ENCODE results near the gene CDC16.

Gene CDC16

GRCh38 chr13:114230117-114230516 lies 4.6 kb upstream of the CDC16 start:
- ChIA-PET CTCF (interaction anchor here (0.8 kb wide), 1 partner anchor 504 kb away, joined by 3 read pairs; no protein-coding TSS in a partner anchor), POLR2A (no interaction called here)
- Histone ChIP-seq H3K36me3 (ENCODE audit: control insufficient read depth in 2 of 2, insufficient read depth in 1 of 2, low read length in 2 of 2) (no peaks in the 10 kb centered on the region), H3K9me3 (ENCODE audit: control insufficient read depth, insufficient read depth, low read depth, low read length) (no peaks in the 10 kb centered on the region), H3K27ac (ENCODE audit: extremely low read depth, low read depth, low read length) (no peak overlapping the region), H3K4me1 (ENCODE audit: control insufficient read depth, insufficient read depth, low read length) (no peaks in the 10 kb centered on the region), H3K4me3 (ENCODE audit: low read depth, low read length) (no peak overlapping the region)
- TF ChIP-seq ZSCAN5A (tag by site-specific recombination; IDR thresholded peaks at IDR 0.05) (no peak), SP7 (tag by site-specific recombination; IDR thresholded peaks at IDR 0.05) (peak; percentile 71), ZNF658 (tag by site-specific recombination; IDR thresholded peaks at IDR 0.05) (no peak), PRDM10 (tag by site-specific recombination; IDR thresholded peaks at IDR 0.05) (0 out of 2 replicates have a peak, but pooled peaks have one; percentile 23), ZNF555 (tag by site-specific recombination; conservative IDR thresholded peaks at IDR 0.05) (no peak), WT1 (tag by site-specific recombination; IDR thresholded peaks at IDR 0.05) (no peak), ZSCAN18 (tag by site-specific recombination; IDR thresholded peaks at IDR 0.05) (no peak), GLIS1 (tag by site-specific recombination; IDR thresholded peaks at IDR 0.05) (peak; percentile 66), ZNF362 (tag by site-specific recombination; IDR thresholded peaks at IDR 0.05) (no peak), ZNF549 (tag by site-specific recombination; IDR thresholded peaks at IDR 0.05) (no peak), ZEB2 (tag by site-specific recombination; IDR thresholded peaks at IDR 0.05) (peak; percentile 59; the same call in 1 of the 2 replicates), ZNF37A (tag by site-specific recombination; IDR thresholded peaks at IDR 0.05) (no peak), PATZ1 (tag by site-specific recombination; IDR thresholded peaks at IDR 0.05) (peak; percentile 55), ZBTB21 (tag by site-specific recombination; IDR thresholded peaks at IDR 0.05) (peak; percentile 80), ATF2 (tag by site-specific recombination; IDR thresholded peaks at IDR 0.05; ENCODE audit: low read depth) (peak; percentile 87), ZNF629 (tag by site-specific recombination; IDR thresholded peaks at IDR 0.05) (peak; percentile 49; the same call in 1 of the 2 replicates), ZNF155 (tag by site-specific recombination; IDR thresholded peaks at IDR 0.05) (no peak), ZNF792 (tag by site-specific recombination; IDR thresholded peaks at IDR 0.05) (no peak), TSHZ1 (tag by site-specific recombination; IDR thresholded peaks at IDR 0.05; ENCODE audit: borderline replicate concordance) (no peak), ZNF837 (tag by site-specific recombination; IDR thresholded peaks at IDR 0.05) (no peak), ZNF24 (tag by site-specific recombination; IDR thresholded peaks at IDR 0.05) (no peak), ZSCAN16 (tag by site-specific recombination; IDR thresholded peaks at IDR 0.05) (no peak), ZNF157 (tag by site-specific recombination; IDR thresholded peaks at IDR 0.05) (no peak), ZNF791 (tag by site-specific recombination; IDR thresholded peaks at IDR 0.05) (no peak), ZNF768 (tag by site-specific recombination; IDR thresholded peaks at IDR 0.05) (no peak)
